ENCODE measurements around the gene OR2T6. TPM values are rescaled to one million over a fixed set of nuclear protein-coding genes. Genes with fewer than 3 reads are reported as not detected.

OR2T6 gene, protein sequence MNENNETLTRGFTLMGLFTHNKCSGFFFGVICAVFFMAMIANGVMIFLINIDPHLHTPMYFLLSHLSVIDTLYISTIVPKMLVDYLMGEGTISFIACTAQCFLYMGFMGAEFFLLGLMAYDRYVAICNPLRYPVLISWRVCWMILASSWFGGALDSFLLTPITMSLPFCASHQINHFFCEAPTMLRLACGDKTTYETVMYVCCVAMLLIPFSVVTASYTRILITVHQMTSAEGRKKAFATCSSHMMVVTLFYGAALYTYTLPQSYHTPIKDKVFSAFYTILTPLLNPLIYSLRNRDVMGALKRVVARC
- not detected in 2 replicates for total RNA-seq

DNA sequence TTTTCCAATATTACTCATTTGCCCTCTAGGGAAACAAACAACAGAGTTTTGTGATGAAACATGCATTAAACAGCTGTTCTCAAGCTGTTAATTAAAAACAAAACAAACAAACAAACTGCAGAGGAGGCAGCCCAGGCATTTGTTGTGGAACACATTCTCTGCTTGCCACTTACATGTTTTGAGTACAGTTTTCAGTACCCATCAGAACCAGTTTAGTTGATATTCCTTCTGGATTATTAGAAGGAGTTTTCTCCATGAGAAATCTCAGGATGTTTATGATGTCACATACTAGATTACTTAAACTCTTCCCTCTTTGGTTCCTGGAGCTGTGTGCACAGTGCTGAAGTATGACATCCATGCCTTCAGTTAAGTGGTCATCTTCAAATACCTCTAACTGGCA, at the start of gene OR2T6:
OR2T6 (plus strand) TSS at position 301 of the 400 bp plus-strand sequence. CDS start 11,863 bp downstream, outside the sequence.

DNA sequence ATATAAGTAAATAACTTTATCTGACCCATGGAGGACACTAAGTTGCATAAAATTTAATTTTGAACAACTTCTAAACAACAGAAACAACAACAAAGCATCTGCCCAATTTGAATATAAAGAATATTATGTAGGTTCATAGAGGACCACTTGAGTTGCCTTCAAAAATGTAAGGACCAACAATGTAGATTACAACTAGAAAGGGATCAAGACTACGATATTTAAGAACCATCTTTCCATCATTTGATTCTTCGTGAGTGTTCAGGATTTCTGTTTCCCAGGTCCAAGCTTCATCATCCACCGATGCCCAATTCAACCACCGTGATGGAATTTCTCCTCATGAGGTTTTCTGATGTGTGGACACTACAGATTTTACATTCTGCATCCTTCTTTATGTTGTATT, 27.1 kb upstream of the OR2T6 start, which contains the start of gene OR14C36:
OR14C36 (plus strand) TSS at position 301 of the 400 bp plus-strand sequence; CDS start at position 301, 0 bp downstream.

DNA sequence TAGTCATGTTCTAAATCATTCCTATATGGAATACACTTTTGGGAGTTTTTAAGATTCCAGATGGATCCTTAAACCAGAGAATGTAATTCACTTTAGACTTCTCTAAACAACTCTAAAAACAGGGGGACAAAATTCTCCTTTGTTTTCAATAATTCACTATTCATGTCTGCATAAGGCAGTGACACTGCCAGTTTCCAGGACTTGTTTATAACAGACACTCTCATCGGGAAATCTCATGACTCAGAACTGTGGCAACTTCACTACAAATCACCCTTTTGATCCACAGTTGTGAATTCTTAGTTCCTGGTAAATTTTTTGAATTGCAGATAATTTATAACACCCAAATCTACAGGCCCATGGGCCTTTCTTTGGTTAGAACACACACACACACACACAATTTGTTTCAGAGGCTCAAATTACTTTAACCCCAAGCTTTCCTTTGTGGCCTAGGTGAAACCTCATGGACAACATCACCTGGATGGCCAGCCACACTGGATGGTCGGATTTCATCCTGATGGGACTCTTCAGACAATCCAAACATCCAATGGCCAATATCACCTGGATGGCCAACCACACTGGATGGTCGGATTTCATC, 14.3 kb upstream of the OR2T6 start, which contains the start of gene OR2T4:
OR2T4 (plus strand) TSS at position 545 of the 595 bp plus-strand sequence; CDS start at position 545, 0 bp downstream.

DNA sequence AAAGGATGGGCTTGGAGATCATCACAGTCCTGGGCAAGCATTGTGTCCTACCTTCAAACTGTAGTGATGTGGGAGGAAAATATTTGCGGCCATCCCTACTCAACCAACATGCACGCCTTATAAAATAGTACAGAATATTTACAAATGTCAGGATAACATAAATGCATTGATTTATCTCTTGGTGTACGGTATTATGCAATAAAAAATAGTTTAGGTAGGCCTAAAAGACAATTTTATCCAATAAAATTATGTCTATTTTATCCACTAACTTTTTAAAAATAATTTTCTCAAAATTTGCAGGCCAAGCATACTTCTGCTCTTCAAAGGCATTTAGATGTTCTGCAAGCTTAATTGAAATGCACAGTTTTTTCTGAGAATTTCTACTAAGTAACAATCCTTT, 27.2 kb downstream of the OR2T6 start, which contains the start of gene OR2T1:
OR2T1 (plus strand) TSS at position 301 of the 400 bp plus-strand sequence. CDS start 3,100 bp downstream, outside the sequence.

Other genes with a start within 250 kb of the OR2T6 start
- gene OR2M5, start 230.6 kb upstream of the OR2T6 start, total RNA-seq = not detected in 2 replicates
- gene OR2M2, start 200.9 kb upstream of the OR2T6 start, total RNA-seq = not detected in 2 replicates
- not detected in 2 replicates for gene OR2M3, start 178.5 kb upstream of the OR2T6 start, total RNA-seq
- gene OR2M4, start 144.3 kb upstream of the OR2T6 start, total RNA-seq = not detected in 2 replicates
- gene OR2T33, start 97.8 kb upstream of the OR2T6 start, total RNA-seq = not detected in 2 replicates
- not detected in 2 replicates for gene OR2T12, start 72.3 kb upstream of the OR2T6 start, total RNA-seq
- not detected in 2 replicates for gene OR2M7, start 51.2 kb upstream of the OR2T6 start, total RNA-seq
- not detected in 2 replicates for gene OR14C36, start 27.0 kb upstream of the OR2T6 start, total RNA-seq
- not detected in 2 replicates for gene OR2T4, start 14.1 kb upstream of the OR2T6 start, total RNA-seq
- not detected in 2 replicates for gene OR2T1, start 27.3 kb downstream of the OR2T6 start, total RNA-seq
- gene OR2T2, start 69.9 kb downstream of the OR2T6 start, total RNA-seq = not detected in 2 replicates
- gene OR2T3, start 97.6 kb downstream of the OR2T6 start, total RNA-seq = not detected in 2 replicates
- not detected in 2 replicates for gene OR2T5, start 112.8 kb downstream of the OR2T6 start, total RNA-seq
- under 0.01 TPM in 1 of 2 replicates, not detected in the other for gene OR2G6, start 132.3 kb downstream of the OR2T6 start, total RNA-seq
- gene OR2T29, start 187.0 kb downstream of the OR2T6 start, total RNA-seq = not detected in 2 replicates
- not detected in 2 replicates for gene OR2T34, start 199.0 kb downstream of the OR2T6 start, total RNA-seq
- gene OR2T10, start 222.0 kb downstream of the OR2T6 start, total RNA-seq = not detected in 2 replicates

All from articular chondrocyte of knee joint (primary cell).